ENCODE data around the gene PCDHGA10. TPM values are rescaled to one million over a fixed set of nuclear protein-coding genes. Genes with fewer than 3 reads are reported as not detected.
A peak's percentile ranks its signal among the peaks of the same experiment; 100 is the strongest.

PCDHGA10 gene
- 2.6 and 3.7 TPM in 2 replicates for total RNA-seq (2022)
- Bru-seq, nascent RNA = percentile 66 among the genes with signal in this experiment
- BruChase-seq, experiment 1, labeled RNA remaining after a 6-hour chase = percentile 78 among the genes with signal in this experiment
- BruChase-seq, experiment 2, labeled RNA remaining after a 2-hour chase = percentile 79 among the genes with signal in this experiment
- long read RNA-seq = 0 reads

DNA sequence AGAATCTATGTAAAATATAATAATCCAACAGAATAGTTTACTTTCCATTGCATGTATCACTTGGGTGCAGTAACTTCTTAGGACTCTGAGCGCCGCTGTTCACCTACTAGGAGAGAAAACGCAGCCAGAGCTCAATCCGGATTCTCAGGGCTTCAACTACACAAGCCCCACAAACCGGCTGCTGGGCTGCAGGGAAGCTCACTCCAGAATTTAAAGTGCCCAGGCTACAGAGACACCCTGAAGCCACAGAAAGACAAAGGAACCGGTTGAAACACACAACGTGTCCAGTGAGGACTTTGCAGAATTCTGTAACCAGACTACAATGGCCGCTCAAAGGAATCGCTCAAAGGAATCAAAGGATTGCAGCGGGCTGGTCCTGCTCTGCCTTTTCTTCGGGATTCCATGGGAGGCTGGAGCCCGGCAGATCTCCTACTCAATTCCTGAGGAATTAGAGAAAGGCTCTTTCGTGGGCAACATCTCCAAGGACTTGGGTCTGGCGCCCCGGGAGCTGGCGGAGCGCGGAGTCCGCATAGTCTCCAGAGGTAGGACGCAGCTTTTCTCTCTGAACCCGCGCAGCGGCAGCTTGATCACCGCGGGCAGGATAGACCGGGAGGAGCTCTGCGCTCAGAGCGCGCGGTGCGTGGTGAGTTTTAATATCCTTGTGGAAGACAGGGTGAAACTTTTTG is at the start of gene PCDHGA10:
Gene PCDHGA10 (plus strand): TSS at position 134 of the 686 bp plus-strand sequence. CDS start 189 bp downstream, at position 323.
- peaks cover 24% of the 10 kb centered on the region for H3K4me1 Mint-ChIP-seq (ENCODE audit: low read depth, unreplicated experiment)
- TF ChIP-seq, protein P1, sequence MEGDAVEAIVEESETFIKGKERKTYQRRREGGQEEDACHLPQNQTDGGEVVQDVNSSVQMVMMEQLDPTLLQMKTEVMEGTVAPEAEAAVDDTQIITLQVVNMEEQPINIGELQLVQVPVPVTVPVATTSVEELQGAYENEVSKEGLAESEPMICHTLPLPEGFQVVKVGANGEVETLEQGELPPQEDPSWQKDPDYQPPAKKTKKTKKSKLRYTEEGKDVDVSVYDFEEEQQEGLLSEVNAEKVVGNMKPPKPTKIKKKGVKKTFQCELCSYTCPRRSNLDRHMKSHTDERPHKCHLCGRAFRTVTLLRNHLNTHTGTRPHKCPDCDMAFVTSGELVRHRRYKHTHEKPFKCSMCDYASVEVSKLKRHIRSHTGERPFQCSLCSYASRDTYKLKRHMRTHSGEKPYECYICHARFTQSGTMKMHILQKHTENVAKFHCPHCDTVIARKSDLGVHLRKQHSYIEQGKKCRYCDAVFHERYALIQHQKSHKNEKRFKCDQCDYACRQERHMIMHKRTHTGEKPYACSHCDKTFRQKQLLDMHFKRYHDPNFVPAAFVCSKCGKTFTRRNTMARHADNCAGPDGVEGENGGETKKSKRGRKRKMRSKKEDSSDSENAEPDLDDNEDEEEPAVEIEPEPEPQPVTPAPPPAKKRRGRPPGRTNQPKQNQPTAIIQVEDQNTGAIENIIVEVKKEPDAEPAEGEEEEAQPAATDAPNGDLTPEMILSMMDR (IDR thresholded peaks at IDR 0.05; ENCODE audit: unreplicated experiment) = no peak
- intact Hi-C loops (cut with micrococcal nuclease; ENCODE audit: unreplicated experiment) = no loop called here
- CTCF ChIA-PET = no interaction called here
- H3K27ac Mint-ChIP-seq (ENCODE audit: unreplicated experiment) = no peak within 1 kb of the TSS
- H3K4me3 Mint-ChIP-seq (ENCODE audit: low read depth, unreplicated experiment) = no peak within 1 kb of the TSS
- no peaks in the 10 kb centered on the region for H3K27me3 Mint-ChIP-seq (ENCODE audit: unreplicated experiment)
- H3K36me3 Mint-ChIP-seq (ENCODE audit: insufficient read depth, unreplicated experiment) = peaks cover 28% of the 10 kb centered on the region
- no peak for DNase-seq
- peaks cover 16% of the 10 kb centered on the region for H3K9me3 Mint-ChIP-seq (ENCODE audit: low read depth, unreplicated experiment)
- BruUV-seq (replicated peaks) = no TSS peak

DNA sequence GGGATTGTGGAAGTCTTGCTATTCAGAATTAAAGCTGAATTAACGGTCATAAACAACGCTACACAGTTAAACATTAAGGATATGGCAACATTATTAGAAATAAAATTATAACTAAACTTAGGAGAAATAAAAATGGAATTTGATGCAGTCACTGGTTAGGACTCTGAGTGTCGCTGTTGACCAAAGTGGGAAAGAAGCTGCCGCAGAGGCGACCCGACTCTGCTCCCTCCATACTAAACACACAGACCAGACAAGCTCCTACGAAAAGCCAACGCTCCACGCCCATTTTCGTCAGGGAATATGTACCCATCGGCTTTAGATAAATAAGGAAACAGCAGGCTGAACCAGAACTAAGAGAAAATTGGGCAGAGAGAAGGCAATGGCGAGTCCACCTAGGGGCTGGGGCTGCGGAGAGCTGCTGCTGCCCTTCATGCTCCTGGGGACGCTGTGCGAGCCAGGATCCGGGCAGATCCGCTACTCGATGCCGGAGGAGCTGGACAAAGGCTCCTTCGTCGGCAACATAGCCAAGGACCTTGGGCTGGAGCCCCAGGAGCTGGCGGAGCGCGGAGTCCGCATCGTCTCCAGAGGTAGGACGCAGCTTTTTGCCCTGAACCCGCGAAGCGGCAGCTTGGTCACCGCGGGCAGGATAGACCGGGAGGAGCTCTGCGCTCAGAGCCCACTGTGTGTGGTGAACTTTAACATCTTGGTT is 48.7 kb upstream of the PCDHGA10 start, which contains the start of gene PCDHGA5:
Gene PCDHGA5 (plus strand): TSS at position 211 of the 709 bp plus-strand sequence. CDS start 169 bp downstream, at position 380.
- no peak for DNase-seq
- H3K27me3 Mint-ChIP-seq (ENCODE audit: unreplicated experiment) = no peaks in the 10 kb centered on the region
- TF ChIP-seq, protein P1 (IDR thresholded peaks at IDR 0.05; ENCODE audit: unreplicated experiment) = no peak
- H3K27ac Mint-ChIP-seq (ENCODE audit: unreplicated experiment) = no peak within 1 kb of the TSS
- H3K4me3 Mint-ChIP-seq (ENCODE audit: low read depth, unreplicated experiment) = no peak within 1 kb of the TSS
- intact Hi-C loops (cut with micrococcal nuclease; ENCODE audit: unreplicated experiment) = no loop called here
- peaks cover 20% of the 10 kb centered on the region for H3K9me3 Mint-ChIP-seq (ENCODE audit: low read depth, unreplicated experiment)
- BruUV-seq (replicated peaks) = no TSS peak
- no peaks in the 10 kb centered on the region for H3K4me1 Mint-ChIP-seq (ENCODE audit: low read depth, unreplicated experiment)
- CTCF ChIA-PET = no interaction called here
- H3K36me3 Mint-ChIP-seq (ENCODE audit: insufficient read depth, unreplicated experiment) = peaks cover 3% of the 10 kb centered on the region

DNA sequence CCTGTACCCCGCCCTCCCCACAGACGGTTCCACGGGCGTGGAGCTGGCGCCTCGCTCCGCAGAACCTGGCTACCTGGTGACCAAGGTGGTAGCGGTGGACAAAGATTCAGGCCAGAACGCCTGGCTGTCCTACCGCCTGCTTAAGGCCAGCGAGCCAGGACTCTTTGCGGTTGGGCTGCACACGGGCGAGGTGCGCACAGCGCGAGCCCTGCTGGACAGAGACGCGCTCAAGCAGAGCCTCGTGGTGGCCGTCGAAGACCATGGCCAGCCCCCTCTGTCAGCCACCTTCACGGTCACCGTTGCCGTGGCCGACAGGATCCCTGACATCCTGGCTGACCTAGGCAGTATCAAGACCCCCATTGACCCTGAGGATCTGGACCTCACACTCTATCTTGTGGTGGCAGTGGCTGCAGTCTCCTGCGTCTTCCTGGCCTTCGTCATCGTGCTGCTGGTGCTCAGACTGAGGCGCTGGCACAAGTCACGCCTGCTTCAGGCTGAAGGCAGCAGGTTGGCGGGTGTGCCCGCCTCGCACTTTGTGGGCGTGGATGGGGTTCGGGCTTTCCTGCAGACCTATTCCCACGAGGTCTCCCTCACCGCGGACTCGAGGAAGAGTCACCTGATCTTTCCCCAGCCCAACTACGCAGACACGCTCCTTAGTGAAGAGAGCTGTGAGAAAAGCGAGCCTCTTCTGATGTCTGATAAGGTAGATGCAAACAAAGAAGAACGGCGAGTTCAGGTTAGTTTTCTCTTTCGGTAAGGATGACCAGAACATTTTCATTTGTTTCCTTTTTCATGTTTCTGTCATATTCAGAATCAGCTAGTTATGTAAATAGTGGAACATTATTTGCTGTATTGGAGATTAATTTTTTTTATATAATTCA is 46.5 kb upstream of the PCDHGA10 start:
- intact Hi-C loops (cut with micrococcal nuclease; ENCODE audit: unreplicated experiment) = no loop called here
- no TSS peak for BruUV-seq (replicated peaks)
- Mint-ChIP-seq H3K4me1 (ENCODE audit: low read depth, unreplicated experiment) (no peaks in the 10 kb centered on the region), H3K27ac (ENCODE audit: unreplicated experiment) (no peak overlapping the region), H3K36me3 (ENCODE audit: insufficient read depth, unreplicated experiment) (peaks cover 7% of the 10 kb centered on the region), H3K4me3 (ENCODE audit: low read depth, unreplicated experiment) (no peak overlapping the region), H3K9me3 (ENCODE audit: low read depth, unreplicated experiment) (peaks cover 17% of the 10 kb centered on the region), H3K27me3 (ENCODE audit: unreplicated experiment) (no peaks in the 10 kb centered on the region)
- TF ChIP-seq, protein P1 (IDR thresholded peaks at IDR 0.05; ENCODE audit: unreplicated experiment) = no peak
- CTCF ChIA-PET = no interaction called here
- DNase-seq = no peak

All from Calu3 (cell line).